ENCODE results near the gene NAA60. TPM values are rescaled to one million over a fixed set of nuclear protein-coding genes. Genes with fewer than 3 reads are reported as not detected.

Gene NAA60
- total and polyA plus RNA-seq, 12 donors = 32.1 to 57.5 (median 37.7) TPM

DNA sequence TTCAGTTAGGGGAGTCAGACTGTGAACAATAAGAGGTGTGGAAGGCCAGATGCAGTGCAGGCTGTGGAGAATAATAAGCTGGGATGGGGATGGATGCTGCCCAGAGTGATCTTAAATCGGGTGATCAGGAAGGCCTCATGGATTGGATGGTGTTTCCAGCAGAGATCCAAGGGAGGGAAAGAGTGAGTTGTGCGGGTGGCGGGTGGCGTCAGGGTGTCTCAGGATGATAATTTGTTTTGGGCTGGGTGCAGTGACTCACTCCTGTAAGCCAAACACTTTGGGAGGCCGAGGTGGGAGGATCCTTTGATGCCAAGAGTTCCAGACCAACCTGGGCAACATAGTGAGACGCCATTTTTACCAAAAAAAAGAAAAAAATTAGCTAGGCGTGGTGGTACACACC, 65.3 kb downstream of the NAA60 start:
- H3K9me3 ChIP-seq = no peaks in the 10 kb centered on the region
- peak overlapping the region in 1 of 10 donors; percentile 45 for H3K27ac ChIP-seq
- no peak overlapping the region for H3K4me3 ChIP-seq
- ATAC-seq (no peak), DNase-seq (no peak)
- peaks cover 0 to 9% (median 0%) of the 10 kb centered on the region in 9 donors for H3K4me1 ChIP-seq
- intact Hi-C loops (cut with DNase I) = loop anchor here in 4 of 10 donors (10.0 kb wide), 4 partner anchors 104 to 354 kb away; partner anchors contain the start of genes TIGD7 (in 2 of the 4), ZNF75A (in 2 of the 4), ZNF174 (in 1 of the 4) and ZSCAN32 (in 1 of the 4)
- 94 to 95% methylated on average over 7 of the region's 7 CpGs for WGBS, 2 donors
- TF ChIP-seq, protein P1, sequence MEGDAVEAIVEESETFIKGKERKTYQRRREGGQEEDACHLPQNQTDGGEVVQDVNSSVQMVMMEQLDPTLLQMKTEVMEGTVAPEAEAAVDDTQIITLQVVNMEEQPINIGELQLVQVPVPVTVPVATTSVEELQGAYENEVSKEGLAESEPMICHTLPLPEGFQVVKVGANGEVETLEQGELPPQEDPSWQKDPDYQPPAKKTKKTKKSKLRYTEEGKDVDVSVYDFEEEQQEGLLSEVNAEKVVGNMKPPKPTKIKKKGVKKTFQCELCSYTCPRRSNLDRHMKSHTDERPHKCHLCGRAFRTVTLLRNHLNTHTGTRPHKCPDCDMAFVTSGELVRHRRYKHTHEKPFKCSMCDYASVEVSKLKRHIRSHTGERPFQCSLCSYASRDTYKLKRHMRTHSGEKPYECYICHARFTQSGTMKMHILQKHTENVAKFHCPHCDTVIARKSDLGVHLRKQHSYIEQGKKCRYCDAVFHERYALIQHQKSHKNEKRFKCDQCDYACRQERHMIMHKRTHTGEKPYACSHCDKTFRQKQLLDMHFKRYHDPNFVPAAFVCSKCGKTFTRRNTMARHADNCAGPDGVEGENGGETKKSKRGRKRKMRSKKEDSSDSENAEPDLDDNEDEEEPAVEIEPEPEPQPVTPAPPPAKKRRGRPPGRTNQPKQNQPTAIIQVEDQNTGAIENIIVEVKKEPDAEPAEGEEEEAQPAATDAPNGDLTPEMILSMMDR (IDR thresholded peaks at IDR 0.05) = no peak
- H3K27me3 ChIP-seq = no peaks in the 10 kb centered on the region
- H3K36me3 ChIP-seq = peaks cover 0 to 91% (median 46%) of the 10 kb centered on the region in 9 donors

DNA sequence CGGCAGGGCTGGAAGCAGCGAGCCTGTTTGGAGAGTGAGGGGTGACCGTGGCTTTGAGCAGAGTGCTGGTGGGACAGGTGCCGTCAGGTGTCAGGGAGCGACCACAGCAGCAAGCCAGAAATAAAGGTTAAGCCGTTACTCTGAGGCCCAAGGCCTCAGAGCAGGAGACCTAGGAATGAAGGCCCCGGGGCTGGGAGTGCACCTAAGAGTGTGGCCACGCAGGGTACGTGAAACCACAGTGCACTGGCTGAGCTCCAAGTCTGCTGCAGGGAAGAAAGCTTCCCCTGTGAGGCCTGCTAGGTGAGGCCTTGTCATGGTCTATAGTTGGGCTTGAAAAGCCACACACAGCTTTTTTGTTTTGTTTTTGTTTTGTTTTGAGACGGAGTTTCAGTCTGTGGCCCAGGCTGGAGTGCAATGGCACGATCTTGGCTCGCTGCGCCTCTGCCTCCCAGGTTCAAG, 66.0 kb downstream of the NAA60 start:
- 87 to 93% methylated on average over 13 of the region's 13 CpGs for WGBS, 2 donors
- H3K9me3 ChIP-seq = no peaks in the 10 kb centered on the region
- H3K36me3 ChIP-seq = peaks cover 0 to 99% (median 53%) of the 10 kb centered on the region in 9 donors
- TF ChIP-seq, protein P1 (IDR thresholded peaks at IDR 0.05) = no peak
- H3K27me3 ChIP-seq = no peaks in the 10 kb centered on the region
- peaks cover 0 to 1% (median 0%) of the 10 kb centered on the region in 9 donors for H3K4me1 ChIP-seq
- no peak overlapping the region for H3K4me3 ChIP-seq
- ATAC-seq (peak in 1 of 8 donors; percentile 27), DNase-seq (no peak)
- intact Hi-C loops (cut with DNase I) = loop anchor here in 4 of 10 donors (10.0 kb wide), 4 partner anchors 105 to 355 kb away; partner anchors contain the start of genes TIGD7 (in 2 of the 4), ZNF75A (in 2 of the 4), ZNF174 (in 1 of the 4) and ZSCAN32 (in 1 of the 4)
- peak overlapping the region in 1 of 10 donors; percentile 45 for H3K27ac ChIP-seq

DNA sequence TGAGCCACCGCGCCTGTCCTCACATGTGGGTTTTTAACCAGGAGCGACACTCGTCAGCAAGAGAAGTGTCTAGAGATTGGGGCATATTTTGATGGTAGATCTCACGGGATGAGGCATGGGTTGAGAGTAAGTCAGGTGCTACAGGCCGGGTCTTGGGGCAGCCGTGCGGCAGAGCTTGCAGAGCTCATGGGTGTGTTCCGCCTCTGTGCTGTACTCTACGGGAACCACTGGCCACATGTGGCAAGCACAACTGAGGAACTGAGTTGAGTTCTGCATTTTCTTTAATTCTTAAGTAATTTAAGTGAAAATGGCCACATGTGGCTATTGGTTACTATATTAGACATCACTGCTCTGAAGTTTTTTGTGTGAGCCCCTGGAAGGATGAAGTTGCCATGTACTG, 66.9 kb downstream of the NAA60 start:
- 96 to 97% methylated on average over 10 of the region's 10 CpGs for WGBS, 2 donors
- Histone ChIP-seq H3K27me3 (no peaks in the 10 kb centered on the region), H3K36me3 (peaks cover 0 to 100% (median 58%) of the 10 kb centered on the region in 9 donors), H3K27ac (peak overlapping the region in 1 of 10 donors; percentile 13), H3K4me3 (no peak overlapping the region), H3K9me3 (no peaks in the 10 kb centered on the region), H3K4me1 (no peaks in the 10 kb centered on the region)
- intact Hi-C loops (cut with DNase I) = no loop called here
- DNase-seq (no peak), ATAC-seq (no peak)
- TF ChIP-seq, protein P1 (IDR thresholded peaks at IDR 0.05) = no peak

DNA sequence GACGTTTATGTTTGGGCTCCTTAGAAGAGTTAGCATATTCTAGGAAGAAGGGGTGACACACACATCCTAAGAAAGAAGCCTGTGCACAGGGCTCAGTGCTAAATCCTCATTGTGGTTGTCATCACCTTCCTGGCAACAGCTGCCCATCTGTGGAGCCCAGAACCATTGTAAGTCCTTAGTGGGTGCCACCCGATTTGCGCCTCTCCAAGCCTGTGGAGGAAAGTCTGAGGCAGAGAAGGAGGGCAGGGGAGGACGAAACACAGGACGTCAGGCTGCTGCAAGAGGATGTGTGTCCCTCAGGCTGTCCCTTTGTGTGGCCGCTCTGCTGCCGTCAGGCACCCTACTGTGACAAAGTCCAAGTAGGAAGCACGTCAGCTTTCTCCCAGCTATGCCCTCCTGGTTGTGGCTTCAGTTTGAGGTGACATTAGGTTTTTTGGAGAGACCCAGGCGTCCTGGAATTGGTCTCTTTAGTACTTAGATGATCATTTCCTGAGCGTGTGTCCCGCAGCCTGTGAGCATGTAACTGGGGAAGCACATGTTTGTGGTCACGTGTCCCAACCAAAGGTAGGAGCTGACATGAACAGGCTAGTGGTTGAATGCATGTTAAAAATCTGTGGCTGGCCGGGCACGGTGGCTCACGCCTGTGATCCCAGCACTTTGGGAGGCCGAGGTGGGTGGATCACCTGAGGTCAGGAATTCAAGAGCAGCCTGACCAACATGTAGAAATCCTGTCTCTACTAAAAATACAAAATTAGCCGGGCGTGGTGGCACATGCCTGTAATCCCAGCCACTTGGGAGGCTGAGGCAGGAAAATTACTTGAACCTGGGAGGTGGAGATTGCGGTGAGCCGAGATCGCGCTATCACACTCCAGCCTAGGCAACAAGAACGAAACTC, 68.1 kb downstream of the NAA60 start:
- TF ChIP-seq, protein P1 (IDR thresholded peaks at IDR 0.05) = no peak
- H3K9me3 ChIP-seq = no peaks in the 10 kb centered on the region
- no peak for ATAC-seq

More for the DNA sequence above, 68.1 kb downstream of the NAA60 start:
- Histone ChIP-seq H3K4me1 (no peaks in the 10 kb centered on the region), H3K27me3 (no peaks in the 10 kb centered on the region), H3K4me3 (no peak overlapping the region), H3K36me3 (peaks cover 0 to 100% (median 54%) of the 10 kb centered on the region in 9 donors), H3K27ac (no peak overlapping the region)
- WGBS, 2 donors = 94 to 96% methylated on average over 23 of the region's 23 CpGs
- intact Hi-C loops (cut with DNase I) = no loop called here
- DNase-seq = no peak
